Endothelial cell of umbilical vein (primary cell): ENCODE measurements around the gene ANXA5.

ENCODE experiments used
- EZH2 ChIP-seq: IDR thresholded peaks from 2 replicates; pipeline ENCODE4 v1.6.1; 2012; ENCODE audit warnings: borderline replicate concordance, low read depth, mild to moderate bottlenecking, moderate library complexity, low read length, inconsistent platforms; ENCODE audit not compliant: severe bottlenecking
- MAX ChIP-seq: IDR thresholded peaks from 2 replicates; pipeline ENCODE4 v1.6.1; 2011; ENCODE audit not compliant: insufficient read depth, insufficient read length
- POLR2A ChIP-seq: IDR thresholded peaks from 2 replicates; pipeline ENCODE4 v1.6.1; 2012; ENCODE audit warnings: low read depth, mild to moderate bottlenecking, control low read depth, low read length
- TF ChIP-seq, protein P1 (sequence below), 2 donors: IDR thresholded peaks; 1 replicate in 1 of 2; 2 replicates in 1 of 2; pipeline ENCODE4 v1.5.1; 2011; ENCODE audit warnings: low read length in 2 of 2, mild to moderate bottlenecking in 2 of 2, moderate library complexity in 2 of 2, control low read depth in 1 of 2, inconsistent platforms in 1 of 2, low read depth in 1 of 2; ENCODE audit not compliant: insufficient read depth in 1 of 2; ENCODE audit errors: extremely low read depth in 1 of 2

GRCh38 chr4:121676345-121677075 lies 20.3 kb downstream of the ANXA5 start:
- TF ChIP-seq EZH2 (no peak), POLR2A (no peak), MAX (no peak)
- TF ChIP-seq, protein P1, sequence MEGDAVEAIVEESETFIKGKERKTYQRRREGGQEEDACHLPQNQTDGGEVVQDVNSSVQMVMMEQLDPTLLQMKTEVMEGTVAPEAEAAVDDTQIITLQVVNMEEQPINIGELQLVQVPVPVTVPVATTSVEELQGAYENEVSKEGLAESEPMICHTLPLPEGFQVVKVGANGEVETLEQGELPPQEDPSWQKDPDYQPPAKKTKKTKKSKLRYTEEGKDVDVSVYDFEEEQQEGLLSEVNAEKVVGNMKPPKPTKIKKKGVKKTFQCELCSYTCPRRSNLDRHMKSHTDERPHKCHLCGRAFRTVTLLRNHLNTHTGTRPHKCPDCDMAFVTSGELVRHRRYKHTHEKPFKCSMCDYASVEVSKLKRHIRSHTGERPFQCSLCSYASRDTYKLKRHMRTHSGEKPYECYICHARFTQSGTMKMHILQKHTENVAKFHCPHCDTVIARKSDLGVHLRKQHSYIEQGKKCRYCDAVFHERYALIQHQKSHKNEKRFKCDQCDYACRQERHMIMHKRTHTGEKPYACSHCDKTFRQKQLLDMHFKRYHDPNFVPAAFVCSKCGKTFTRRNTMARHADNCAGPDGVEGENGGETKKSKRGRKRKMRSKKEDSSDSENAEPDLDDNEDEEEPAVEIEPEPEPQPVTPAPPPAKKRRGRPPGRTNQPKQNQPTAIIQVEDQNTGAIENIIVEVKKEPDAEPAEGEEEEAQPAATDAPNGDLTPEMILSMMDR (IDR thresholded peaks at IDR 0.05; ENCODE audit: extremely low read depth in 1 of 2, insufficient read depth in 1 of 2, low read depth in 1 of 2, low read length in 2 of 2): no peak
